HG03280 (cell line): Measurements from ENCODE around the gene GPX2.

Experiments used
- ATAC-seq: cut with Tn5 transposase; IDR thresholded peaks from one replicate; pipeline ENCODE4 v1.9.1; 2021; ENCODE audit warnings: mild to moderate bottlenecking, moderate library complexity; ENCODE audit not compliant: unreplicated experiment

GPX2 gene

DNA sequence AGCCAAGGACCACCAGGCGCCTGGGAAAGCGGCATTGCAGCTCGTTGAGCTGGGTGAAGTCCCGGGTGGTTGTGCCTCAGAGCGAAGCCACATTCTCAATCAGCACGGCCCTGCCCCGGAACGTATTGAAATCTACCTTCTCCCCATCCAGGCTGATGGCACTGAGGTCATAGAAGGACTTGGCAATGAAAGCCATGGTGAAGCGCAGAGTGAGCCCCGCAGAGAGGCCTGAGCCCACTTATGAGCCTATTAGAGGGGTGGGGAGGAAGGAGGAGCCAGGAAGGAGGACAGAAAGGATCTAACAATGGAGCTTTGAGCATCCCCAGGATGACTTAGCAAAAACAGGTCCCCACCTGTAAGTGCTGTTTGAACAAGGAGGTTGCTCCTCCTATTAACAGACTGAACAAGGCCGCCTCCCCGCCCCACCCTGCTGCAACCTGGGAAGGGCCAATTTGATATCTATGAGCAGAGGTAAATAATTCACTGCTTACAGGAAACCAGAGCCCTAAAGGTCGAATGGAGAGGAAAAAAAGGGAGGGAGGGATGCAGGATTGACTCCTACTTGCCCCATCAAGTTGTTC, at the start of gene GPX2:
TSS of gene GPX2 (minus strand) at position 215 of the 581 bp plus-strand sequence. CDS start at position 196, 19 bp downstream.
- ATAC-seq = no peak

DNA sequence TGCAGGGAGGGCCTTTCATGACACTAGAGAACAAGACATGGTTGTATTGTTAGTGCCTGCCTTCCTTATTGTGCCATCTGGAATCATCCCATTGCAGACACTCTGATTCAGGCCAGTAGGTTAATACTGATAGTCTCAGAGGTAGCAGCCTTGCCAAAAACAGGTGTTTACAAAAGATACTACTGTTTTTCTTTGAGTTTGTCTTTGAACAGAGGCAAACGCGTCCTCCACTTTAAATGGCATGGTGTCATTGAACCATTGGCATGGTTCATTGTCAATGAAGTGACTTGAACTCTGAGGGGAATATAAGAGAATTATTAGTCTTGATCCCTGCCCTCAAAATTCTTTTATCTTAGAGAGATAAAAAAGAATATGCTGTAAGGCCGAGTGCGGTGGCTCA, 48.4 kb upstream of the GPX2 start:
- no peak for ATAC-seq

DNA sequence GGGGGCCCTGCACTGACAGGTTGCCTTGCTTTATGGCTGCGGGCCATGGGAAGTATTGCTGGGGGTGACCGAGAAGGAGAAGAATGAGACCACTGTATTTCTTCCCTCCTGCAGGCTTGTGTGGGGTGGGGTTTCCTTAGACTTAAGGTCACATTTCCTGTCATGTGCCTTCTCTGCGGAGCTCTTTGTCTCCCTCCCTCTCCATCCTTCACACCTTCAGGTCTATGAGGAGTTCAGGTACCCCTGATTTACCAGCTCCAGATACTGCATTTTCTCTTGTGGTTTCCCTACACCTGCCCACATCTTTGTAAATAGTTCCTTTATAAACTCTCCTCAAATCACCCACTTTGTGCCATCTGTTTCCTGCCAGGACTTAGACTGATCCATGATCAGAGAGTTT, 47.8 kb upstream of the GPX2 start:
- no peak for ATAC-seq

DNA sequence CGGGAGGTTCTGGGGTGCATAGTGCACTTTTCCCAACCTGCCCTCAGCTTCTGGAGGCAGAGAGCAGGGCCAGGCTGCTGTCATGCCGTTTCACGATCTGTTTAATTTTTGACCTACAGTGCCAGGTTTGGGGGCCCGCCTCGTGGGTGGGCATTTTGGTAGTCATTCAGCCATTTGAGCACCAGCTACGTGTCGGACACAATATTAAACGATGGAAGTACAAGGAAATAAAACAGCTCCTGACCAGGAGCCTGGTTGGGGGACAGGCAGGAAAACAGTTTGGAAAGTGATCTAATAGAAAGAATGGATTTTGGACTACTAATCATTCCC, 44.9 kb upstream of the GPX2 start:
- ATAC-seq = no peak

DNA sequence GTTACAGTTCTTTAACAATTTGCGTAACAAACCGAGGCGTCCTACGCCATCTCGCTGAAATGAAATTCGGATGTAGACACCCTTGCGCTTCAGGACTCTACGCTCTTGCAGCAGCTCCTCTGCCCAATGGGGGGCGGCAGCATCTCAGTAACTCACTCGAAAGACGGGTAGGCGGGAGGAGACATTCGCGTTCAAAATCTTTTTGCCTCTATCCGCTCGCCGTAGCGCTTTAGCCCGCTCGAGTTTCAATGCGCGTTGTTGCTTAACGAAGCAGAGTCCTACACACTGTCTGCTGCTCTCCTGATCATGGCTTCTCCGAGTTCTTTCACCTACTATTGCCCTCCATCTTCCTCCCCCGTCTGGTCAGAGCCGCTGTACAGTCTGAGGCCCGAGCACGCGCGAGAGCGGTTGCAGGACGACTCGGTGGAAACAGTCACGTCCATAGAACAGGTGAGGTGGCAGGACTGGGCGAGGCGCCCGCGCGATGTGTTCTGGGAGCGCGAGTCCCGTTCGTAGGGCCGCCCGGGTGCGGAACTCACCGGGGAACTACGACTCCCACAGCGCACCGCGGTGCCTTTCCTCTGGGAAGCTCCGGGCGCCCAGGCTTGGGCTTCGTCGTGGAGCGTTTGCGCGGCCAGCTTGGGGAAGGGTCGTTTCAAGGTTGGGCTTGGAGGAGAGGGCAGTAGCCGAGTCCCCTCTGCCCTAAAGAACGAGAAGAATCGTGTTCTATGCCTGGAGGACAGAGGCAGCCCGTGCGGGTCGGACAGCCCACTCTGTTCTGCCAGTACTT, 44.3 kb upstream of the GPX2 start, which contains the start of gene FNTB:
TSS of gene FNTB (plus strand) at position 248 of the 790 bp plus-strand sequence. CDS start at position 307, 59 bp downstream.
- ATAC-seq = peak; percentile 91

DNA sequence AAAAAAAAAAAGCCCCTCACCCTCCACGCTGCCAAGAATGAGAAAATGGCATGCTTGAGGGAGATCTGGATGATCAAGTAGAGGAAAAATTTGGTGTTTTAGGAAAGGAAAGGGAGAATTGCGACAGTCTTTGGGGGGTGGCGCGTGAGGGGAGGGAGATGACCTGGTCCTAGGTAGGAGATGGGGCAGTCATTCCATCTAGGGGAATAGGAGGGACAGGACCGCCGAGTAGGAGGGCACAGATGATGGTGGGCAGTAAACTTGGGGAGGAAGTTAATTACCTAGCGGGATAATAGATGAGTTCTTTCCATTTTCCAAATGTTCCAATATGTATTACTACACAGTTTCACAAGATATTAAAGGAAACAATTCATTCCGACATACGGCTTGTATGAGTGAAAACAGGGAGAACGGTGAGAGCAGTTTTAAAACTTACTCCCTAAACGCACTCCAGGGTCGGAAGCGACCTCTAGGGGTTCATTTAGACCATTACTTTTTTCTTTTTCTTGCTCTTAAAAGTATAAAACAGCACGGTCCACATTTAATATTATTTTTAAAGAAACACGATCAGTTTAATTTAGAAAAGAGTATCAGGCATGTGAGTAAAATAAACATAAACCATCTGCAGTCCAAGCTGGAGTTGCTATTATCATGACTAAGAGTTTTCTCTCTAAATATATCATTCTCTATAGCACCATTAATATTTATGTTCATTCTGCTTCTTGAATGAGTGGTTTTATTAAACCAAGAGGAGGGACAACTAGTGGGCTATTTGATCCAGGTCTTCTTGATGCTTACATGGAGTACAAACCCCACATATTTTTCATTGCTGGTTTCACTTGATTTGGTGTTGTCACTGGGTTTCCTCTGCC, 41.1 kb upstream of the GPX2 start:
- no peak for ATAC-seq

DNA sequence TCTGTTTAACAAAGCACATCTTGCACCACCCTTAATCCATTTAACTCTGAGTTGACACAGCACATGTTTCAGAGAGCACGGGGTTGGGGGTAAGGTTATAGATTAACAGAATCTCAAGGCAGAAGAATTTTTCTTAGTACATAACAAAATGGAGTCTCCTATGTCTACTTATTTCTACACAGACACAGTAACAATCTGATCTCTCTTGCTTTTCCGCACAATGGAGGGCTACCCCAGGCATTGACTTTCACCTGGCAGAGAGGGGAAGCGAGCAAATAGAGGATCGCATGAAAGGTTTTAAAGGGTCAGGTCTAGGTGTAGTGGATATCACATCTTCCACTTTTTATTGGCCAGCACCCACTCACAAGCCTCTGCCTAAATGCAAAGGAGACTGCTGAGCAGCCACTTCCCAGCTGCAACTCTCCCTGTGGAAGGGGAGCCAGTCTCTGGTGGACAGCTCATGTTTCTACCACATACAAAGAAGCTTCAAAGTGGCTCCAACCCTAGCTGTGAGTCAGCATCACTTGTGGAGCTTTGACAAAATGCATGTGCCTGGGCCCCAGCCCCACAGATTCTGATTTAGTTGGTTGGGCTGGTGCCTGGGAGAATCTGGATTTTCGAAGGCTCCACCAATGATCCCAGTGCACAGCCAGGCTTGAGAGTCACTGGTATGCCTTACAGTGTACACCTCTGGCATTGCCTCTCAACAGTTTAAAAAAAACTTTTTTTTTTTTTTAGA, 37.0 kb upstream of the GPX2 start:
- no peak for ATAC-seq

DNA sequence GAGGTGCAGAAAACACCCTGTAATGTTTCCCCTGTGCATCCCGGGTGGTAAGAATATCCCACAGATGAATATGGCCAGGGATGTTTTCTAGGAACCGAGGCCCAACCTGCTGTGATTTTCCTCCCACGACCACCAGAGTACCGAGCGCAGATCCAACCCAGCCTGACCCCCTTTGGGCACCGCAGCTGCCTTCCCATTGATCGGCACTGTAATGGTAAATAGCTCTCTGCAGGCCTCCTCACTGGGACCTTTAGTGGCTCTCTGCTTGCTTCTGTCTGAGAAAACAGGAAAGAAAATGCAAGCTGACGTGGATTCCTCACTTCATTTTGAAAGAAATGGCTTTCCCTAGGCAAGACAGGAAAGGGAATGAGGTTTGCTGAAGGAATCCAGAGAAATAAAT, 32.0 kb upstream of the GPX2 start:
- no peak for ATAC-seq

DNA sequence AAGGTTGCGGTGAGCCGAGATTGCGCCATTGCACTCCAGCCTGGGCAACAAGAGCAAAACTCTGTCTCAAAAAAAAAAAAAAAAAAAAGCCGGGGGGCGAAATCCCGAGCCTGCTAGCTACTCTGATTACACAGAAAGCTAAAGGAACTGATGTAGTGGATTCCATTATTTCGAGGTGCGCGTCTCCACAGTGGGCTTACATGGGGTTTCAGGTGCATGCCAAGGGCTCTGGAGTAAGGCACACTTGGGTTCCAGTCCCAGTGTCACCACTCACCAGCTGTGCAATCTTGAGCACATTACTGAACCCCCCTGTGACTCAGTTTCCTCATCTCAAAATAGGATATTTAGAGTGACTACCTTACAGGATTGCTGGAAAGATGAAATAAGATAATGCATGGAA, 31.3 kb upstream of the GPX2 start:
- no peak for ATAC-seq

DNA sequence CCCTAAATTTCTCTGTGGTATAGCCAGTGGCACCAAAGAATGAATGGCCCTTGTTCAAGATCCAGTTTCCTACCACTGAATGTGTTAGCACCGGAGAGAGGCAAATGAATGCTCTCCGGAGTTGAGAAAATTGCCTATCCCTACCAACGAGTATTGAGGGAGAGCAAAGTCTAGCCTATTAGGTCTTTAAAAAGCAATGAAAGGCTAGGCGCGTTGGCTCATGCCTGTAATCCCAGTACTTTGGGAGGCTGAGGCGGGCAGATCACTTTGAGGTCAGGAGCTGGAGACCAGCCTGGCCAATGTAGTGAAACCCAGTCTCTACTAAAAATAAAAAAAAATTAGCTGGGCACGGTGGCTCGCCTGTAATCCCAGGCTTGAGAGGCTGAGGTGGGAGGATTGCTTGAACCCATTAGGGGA, 30.5 kb upstream of the GPX2 start:
- ATAC-seq = no peak

DNA sequence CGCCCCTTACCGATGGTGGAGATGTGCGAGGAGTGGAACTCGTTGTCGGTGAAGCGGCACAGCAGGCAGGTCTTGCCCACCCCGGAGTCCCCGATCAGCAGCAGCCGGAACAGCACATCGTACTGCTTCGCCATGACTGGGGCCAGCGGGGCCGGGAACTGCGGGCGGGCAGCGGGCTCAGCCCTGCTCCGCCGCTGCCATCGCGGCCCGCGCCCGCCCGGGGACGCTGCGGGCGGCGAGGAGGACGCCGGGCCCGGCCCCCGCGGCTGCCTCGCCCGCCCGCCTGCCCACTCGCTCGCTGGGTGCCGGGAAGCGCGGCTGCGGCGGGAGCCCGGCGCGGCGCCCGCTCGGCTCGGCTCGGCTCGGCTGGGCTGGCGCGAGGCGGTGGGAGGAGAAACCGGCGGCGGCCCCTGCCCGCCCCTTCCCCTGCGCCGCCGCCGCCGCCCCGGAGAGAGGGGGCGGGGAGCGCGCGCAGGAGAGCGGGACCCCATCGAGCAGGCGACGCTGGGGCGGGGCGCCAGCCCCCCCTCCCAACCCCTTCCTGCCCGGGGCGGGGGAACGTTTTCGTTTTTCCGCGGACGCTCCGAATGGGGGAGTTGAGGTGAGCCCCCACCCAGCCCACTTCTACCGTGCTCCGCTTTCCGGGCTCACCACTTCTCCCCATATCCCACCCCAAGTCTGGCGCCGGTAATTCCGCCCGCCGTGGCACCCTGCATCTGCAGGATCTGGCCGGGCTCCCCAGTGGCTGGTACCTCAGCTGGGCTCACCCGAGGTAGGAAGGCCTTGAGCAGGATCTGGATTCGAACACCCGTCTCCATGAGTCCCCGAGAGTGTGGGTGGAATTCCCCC, 29.6 kb upstream of the GPX2 start, which contains the start of gene RAB15:
TSS of gene RAB15 (minus strand) at position 394 of the 849 bp plus-strand sequence. CDS start at position 134, 260 bp downstream.
- no peak for ATAC-seq

DNA sequence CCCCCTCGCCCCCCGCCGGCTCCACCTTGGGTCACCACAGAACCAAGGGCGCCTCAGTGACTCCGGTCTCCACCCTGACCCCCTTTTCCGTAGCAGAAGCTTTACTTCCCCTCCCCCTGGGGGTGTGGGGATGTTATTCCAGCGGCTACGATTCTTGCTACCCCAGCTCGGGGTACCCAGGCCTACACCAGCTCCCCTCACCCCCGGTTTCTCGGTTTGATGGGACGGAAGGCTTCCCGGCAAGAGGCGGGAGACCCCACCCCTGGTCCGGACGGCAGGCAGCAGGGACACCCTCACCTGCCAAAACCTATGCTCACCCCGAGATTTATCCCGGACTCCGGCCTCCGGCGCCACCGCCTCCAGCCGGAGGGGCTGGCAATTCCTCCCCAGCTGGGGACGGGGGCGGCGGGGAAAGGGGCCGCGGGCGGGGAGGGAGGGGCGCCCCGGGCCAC, 29.0 kb upstream of the GPX2 start:
- no peak for ATAC-seq

DNA sequence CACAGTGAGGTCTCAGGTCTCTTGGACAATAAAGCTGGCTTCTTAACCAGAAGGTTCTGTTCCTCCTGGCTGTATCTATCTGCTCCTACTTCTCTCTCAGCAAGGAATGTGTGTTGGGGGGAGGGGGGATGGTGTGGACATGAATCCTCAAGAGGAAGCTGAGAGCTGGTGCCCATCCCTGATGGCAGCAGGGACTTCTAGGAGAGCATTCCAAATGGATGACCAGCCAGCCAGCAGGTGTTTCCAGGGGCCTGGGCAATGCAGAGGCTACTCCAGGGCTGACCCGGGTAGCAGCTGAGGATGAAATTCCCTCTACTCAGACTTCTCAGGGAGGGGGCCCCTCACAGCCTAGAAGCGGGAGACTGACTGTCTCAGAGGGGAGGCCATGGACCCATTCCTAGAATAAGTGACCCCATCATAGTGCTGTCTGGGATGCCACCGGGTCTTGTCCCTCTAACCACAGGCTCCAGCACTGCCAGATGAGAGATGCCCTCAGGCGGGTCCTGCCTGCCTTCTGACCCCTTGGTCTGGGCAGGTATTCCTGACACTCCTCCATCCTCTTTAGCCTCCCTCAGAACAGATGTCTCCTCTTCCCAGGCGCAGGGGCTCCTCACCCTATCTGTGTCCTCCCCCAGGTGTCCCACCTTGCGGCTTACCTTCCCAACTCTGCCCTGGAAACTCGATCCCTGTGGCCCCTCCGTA, 28.4 kb upstream of the GPX2 start:
- ATAC-seq = no peak

DNA sequence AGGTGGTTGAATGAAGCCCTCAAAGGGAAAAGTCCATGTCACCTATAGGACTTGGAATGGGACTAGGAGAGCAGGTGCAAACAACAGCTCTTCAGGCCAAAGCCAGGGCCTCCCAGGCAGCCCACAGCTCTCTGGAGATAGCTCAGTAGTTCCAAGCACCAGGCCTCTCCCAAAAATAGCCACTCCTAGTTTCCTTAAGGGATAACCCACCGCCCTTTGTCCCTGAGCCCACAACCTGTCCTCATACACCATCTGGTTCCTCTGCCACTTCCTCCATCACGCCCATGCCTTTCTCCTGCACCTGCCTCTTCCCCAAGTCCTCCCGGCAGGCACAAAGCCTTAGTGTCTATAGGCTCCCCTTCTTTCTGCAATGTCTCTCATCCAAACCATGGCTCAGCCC, 27.5 kb upstream of the GPX2 start:
- no peak for ATAC-seq

DNA sequence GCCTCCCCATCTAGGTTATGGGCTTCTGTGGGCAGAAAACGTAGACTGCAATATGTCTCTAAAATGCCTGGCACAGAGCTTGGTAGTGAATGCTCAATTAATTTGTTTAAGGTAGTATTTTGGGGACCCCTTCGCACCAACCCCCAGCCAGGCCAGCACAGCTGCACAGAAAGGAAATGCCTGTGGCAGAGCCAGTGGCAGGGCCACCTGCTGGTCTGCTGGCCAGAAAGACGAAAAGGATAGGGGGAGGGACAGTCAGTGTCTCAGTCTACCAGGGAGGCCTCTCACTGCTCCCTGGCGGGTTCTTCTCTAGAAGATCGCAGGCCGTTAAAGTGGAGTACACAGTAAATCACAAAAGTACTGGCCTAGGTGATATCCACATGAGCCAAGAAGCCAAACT, 26.1 kb upstream of the GPX2 start:
- no peak for ATAC-seq

DNA sequence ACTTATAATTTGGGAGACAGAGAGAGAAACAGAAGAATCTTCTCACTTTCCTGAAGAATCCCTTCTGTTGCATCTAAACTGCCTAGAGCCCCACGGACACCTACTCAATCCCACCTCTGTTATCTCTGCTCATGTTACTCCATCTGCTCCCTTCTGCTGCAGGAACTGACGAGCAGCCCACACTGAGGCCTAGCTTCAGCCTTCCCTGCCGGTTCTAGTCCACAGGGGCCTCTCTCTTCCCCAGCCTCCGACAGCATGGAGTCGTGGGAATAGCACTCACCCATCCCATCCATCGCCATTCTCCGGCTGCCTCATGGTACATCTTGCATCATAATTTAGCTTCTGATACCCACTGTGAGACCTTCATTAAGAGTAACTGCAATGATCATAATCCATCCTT, 25.6 kb upstream of the GPX2 start:
- no peak for ATAC-seq

DNA sequence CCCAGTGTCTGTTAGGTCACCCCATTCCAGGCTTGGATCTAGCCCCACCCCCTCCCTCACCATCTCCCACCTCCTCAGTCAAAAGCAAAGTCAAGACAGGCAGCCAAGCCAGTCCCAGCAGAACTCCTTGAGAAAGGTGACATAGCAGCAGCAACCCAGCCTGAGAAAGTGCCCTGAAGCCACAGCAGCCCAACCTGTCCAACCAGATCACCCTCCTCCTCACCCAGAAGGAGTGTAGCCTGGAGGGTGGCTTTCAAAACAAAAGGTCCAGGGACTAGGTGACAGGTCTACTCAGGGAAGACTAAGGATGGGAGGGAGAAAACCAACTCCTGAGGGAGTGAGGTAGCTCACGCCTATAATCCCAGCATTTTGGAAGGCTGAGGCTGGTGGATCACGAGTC, 24.4 kb upstream of the GPX2 start:
- no peak for ATAC-seq

DNA sequence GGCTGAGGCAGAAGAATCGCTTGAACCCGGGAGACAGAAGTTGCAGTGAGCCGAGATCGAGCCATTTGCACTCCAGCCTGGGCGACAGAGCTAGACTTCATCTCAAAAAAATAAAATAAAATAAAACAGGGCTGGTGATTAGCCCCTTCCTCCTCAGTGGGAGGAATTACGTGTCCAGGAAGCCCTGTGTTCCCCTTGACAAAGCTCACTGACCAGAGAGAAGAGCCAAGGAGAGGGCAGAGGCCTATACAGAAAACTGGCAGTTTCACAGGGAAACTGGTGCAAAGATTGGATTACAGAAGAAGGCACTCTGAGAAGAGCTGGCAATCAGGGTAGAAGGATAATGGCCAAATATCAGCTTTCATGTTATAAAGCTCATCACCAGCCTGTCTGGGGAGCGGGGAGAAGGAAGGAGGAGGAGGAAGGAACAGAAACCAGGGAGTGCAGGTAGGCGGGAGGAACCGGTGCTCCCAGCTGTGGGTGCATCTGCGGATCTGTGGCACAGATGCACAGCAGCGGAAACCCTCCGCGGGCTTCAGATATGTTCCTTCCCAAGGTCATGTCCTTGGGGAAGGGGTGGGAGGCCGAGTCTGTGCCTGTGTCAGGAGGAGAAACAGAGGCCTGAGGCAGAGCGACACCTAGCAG, 22.9 kb upstream of the GPX2 start:
- ATAC-seq = no peak

DNA sequence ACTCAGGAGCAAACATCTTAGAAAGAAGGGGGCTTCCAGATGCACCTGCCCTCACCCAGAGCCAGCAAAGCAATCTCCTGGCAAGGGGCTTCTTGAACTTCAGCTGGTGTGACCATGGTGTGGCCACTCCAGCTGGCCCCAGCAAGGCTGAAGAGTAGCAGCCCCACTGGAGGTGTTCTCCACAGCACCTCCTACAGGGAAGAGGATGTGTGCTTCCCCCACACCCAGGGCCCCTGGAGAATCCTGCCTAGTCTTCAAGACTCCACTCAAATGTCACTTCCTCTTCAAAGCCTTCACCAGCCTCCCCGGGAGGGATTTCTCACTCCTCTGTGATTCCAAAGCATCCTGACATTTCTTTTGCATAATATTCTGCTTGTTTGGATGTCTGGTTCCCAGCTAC, 21.1 kb upstream of the GPX2 start:
- ATAC-seq = no peak
